H7 (cell line): ENCODE data around the gene USP48. TPM values are rescaled to one million over a fixed set of nuclear protein-coding genes. Genes with fewer than 3 reads are reported as not detected.
A peak's percentile ranks its signal among the peaks of the same experiment; 100 is the strongest.
"Not testable (repeated sequence)": the region's sequence is repeated elsewhere in the genome, so short reads cannot be mapped to it uniquely, and the experiment has no call there.

Experiments
- DNase-seq: peaks from one replicate; pipeline ENCODE4 v3.0.0; 2012
- H3K27me3 ChIP-seq: 2 replicates; pipeline ENCODE4 v1.6.0; 2011; ENCODE audit warnings: mild to moderate bottlenecking, low read length; ENCODE audit not compliant: control insufficient read depth, insufficient read depth
- H3K36me3 ChIP-seq: replicated peaks from 2 replicates; pipeline ENCODE4 v1.5.1; 2011; ENCODE audit warnings: low read length; ENCODE audit not compliant: control insufficient read depth, insufficient read depth
- H3K4me3 ChIP-seq: 2 replicates; pipeline ENCODE4 v1.5.1; 2011; ENCODE audit warnings: low read depth, mild to moderate bottlenecking, control low read depth, low read length, moderate library complexity; ENCODE audit not compliant: insufficient read depth
- total RNA-seq: library from RNA; depleted of rRNA; stranded (reverse); fragments of >200 nt; shearing (Covaris generic); gene quantifications from 2 replicates; pipeline ENCODE4 v1.2.3, GENCODE V29; 2014

USP48 gene
- total RNA-seq, 1 experiment from 2014 or later: 37.1 TPM

DNA sequence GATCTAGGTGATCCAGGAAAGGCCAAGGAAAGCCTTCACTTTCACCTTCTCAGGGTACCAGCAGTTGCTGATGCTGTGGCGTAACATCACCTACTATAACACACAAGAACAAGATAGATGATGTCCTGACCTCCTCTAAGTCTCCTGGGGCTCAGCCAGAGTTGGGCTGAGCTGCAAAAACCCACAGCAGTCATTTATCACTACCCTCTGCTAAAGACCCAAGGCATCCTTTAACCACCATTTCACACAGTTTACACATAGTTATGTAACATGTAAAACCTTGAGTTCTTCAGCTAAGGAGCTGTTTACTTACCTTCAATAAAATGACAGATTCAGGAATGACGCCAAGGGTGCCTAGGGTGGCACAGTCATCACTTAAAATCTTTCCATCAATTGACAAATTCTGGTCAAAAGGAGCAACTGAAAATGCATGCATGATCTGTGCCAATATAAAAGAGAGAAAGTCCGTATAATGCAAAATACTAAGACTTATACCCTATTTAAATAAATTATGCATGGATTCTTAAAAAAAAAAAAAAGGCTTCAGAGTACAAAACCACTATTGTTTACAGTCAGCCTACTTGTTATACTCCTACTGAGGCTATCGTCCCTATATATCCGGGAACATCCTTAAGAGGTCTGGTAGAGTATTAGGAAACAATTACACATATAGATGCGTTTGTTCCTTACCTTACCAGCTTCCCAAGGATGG lies 93.1 kb downstream of the USP48 start:
- Histone ChIP-seq H3K36me3 (peaks cover 22% of the 10 kb centered on the region), H3K4me3 (no peak overlapping the region)
- no peak for DNase-seq

DNA sequence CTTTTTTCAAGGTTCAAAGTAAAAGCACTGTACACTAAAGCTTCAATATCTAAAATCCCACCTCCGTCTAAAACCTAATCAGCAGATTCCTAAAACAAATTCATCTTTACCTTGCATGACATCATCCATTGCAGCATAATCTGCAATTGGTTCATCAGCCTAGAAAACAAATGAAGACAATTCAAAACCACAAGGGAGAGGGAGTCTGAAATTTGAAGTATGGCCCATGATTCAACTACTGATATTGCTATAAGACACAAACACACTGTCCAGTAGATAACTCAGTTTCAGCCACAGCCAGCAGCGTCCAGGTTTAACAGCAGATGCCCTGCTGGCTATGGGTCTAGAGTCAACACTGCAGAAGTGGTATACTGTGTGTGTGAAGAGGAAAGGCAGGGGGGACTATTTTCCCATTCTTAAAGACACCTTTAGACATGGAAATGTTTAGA lies 95.8 kb downstream of the USP48 start:
- no peak for DNase-seq
- Histone ChIP-seq H3K27me3 (no peaks in the 10 kb centered on the region), H3K4me3 (no peak overlapping the region), H3K36me3 (peaks cover 14% of the 10 kb centered on the region)

More for the DNA sequence above, 93.1 kb downstream of the USP48 start:
- no peaks in the 10 kb centered on the region for H3K27me3 ChIP-seq

DNA sequence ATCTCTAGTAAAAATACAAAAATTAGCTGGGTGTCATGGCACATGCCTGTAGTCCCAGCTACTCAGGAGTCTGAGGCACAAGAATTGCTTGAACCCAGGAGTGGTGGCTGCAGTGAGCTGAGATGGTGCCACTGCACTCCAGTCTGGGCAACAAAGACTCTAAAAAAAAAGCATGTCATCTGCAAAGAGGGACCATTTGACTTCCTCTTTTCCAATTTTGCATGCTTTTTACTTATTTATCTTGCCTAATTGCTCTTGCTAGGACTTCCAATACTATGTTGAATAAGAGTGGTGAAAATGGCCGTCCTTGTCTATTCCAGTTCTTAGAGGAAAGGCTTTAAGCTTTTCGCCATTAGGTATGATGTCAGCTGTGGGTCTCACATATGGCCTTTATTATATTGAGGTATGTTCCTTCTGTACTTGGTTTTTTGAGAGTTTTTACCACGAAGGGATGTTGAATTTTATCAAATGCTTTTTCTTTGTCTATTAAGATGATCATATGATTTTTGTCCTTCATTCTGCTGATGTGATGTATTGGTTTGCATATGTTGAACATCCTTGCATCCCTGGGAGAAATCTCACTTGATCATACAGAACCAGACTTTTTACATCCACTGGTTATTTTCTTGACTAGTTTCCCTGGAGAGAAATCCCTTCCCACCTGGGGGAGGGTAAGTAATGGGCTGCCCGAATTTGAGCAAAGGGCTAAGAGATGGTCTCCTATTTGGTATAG lies 96.8 kb downstream of the USP48 start:
- no peak overlapping the region for H3K4me3 ChIP-seq
- H3K36me3 ChIP-seq: peaks cover 14% of the 10 kb centered on the region
- DNase-seq: no peak
- H3K27me3 ChIP-seq: no peaks in the 10 kb centered on the region

DNA sequence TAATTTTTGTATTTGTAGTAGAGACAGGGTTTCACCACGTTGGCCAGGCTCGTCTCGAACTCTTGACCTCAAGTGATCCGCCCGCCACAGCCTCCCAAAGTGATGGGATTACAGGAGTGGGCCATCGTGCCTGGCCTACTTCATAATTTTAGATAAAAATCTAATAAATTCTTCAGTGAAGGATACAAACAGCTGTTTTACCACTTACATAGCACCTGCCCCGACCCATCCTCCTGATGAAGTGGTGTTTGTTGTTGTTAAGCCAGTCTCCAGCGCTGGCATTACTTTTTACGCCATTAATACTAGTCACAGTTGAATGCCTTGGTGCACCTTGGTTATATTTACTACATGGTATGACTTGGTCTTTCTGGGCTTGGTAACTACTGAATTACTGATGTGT lies 101.5 kb downstream of the USP48 start:
- Histone ChIP-seq H3K4me3 (no peak overlapping the region), H3K27me3 (no peaks in the 10 kb centered on the region), H3K36me3 (peaks cover 4% of the 10 kb centered on the region)
- DNase-seq: no peak

DNA sequence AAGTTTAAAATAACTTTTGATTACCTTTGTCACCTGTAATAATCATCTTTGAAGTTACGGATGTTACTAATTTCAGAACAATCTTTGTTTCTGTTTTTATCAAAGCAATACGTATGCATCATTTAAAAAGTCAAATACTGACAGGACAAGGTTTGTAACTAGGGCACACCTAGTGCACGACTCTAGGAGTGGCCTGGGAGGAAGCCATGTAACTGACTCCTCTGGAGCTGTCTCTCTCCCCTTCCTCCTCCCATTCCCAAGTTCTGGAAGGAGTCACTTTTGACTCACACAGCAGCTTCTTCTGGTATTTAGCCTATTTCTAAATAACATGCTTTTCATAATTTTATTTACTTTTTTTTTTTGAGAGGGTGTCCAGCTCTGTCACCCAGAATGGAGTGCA lies 102.0 kb downstream of the USP48 start:
- Histone ChIP-seq H3K36me3 (peaks cover 4% of the 10 kb centered on the region), H3K27me3 (no peaks in the 10 kb centered on the region), H3K4me3 (no peak overlapping the region)
- no peak for DNase-seq

DNA sequence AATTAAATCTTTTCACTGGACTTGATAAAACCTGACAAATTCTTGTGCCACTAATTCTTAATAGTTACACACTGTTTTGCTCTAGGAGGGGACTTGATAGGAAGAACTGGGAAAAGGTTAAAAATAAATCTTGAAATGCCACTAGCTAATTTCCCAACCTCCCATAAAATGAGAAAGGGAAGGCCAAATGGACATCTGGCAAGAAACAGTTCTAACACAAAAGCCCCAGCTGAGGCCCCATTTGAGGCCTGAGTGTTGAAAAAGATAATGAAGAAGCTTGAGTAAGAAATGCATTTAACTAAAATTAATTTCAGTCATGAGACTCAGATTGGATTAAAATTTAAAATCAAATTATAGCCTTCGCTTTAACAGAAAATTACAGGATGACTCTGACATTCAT lies 102.6 kb downstream of the USP48 start:
- Histone ChIP-seq H3K36me3 (peaks cover 4% of the 10 kb centered on the region), H3K27me3 (no peaks in the 10 kb centered on the region), H3K4me3 (no peak overlapping the region)
- no peak for DNase-seq

DNA sequence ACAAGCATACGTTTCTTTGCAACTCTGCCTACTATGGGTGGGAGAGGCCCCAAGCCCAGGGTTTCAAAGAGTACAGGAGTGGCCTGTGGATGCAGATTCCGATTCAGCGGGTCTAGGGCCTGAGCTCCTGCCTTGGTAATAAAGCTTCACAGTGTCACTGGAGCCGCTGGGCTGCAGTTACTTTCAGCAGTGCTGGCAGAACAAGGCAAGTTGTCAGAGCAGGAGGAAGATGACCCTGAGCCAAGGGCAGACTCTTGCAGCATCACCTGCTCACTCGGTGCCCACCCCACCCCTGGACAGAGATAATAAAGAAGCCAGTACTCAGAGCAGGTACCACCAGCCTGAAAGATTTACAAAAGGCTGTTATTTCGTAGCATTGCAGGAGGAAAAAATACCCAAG lies 105.8 kb downstream of the USP48 start:
- Histone ChIP-seq H3K36me3 (peaks cover 4% of the 10 kb centered on the region), H3K27me3 (no peaks in the 10 kb centered on the region), H3K4me3 (no peak overlapping the region)
- DNase-seq: no peak

DNA sequence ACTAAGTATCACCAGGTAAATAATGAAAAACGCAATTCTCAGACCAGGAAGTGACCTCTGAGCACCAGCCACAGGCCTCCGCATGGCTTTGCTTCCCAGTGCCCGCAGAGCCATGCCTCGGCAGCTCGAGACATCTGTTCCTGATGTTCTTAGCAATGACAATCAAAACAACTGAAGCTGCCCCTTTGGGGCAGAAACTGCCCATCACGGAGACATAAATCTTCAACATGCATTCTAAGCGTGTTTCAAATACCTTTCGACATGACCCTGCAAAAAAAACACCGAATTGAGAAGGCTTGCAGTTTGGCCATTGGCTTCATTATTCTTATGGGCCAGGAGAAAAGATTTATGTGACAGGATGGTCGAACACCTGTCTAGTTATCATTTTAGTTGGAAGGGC lies 108.0 kb downstream of the USP48 start:
- Histone ChIP-seq H3K36me3 (no peaks in the 10 kb centered on the region; the same call in 1 of the 2 replicates), H3K4me3 (no peak overlapping the region), H3K27me3 (peaks cover 2% of the 10 kb centered on the region; the same call in 1 of the 2 replicates)
- DNase-seq: no peak

DNA sequence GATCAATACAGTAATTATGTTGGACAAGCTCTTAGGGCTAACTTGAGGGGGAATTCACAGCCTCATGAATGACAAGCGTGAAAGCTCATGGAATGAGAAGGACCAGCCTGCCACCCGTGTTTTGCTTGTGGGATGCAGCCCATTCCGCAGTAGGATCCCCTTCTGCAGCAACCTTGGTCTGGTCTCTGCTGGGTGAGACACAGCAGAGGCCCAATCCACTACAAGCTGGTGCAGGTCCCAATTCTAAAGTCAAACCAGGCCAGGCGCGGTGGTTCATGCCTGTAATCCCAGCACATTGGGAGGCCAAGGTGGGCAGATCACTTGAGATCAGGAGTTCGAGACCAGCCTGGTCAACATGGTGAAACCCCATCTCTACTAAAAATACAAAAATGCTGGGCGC lies 109.1 kb downstream of the USP48 start:
- H3K36me3 ChIP-seq, DNase-seq, H3K4me3 ChIP-seq: not testable (repeated sequence)
- H3K27me3 ChIP-seq: peaks cover 10% of the 10 kb centered on the region

DNA sequence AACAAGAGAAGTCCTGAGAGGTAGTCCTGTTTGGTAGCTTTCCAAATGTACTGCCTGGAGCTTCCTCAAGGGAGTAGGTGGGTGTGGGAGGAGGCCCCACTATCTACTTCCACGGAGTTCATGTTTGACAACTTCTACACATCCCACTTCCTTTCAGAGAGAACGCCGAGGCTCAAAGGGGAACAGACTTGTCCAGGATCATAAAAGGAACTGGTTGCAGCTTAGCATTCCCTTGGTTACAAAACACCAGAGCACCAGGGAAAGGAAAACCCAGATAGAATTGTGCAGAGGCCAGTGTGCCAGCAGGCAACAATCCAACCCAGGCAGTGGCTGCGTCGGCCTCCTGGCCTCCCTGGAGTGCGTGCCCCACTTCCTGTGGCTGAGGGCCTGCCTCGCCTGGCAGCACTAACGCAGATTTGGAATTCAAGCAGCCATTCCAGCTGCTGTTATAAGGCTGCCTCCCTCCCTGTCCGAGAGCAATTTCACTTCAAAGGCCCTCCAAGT lies 109.6 kb downstream of the USP48 start:
- peak; percentile 37 for DNase-seq
- H3K36me3 ChIP-seq: no peaks in the 10 kb centered on the region
- H3K4me3 ChIP-seq: no peak overlapping the region
- H3K27me3 ChIP-seq: peaks cover 15% of the 10 kb centered on the region

DNA sequence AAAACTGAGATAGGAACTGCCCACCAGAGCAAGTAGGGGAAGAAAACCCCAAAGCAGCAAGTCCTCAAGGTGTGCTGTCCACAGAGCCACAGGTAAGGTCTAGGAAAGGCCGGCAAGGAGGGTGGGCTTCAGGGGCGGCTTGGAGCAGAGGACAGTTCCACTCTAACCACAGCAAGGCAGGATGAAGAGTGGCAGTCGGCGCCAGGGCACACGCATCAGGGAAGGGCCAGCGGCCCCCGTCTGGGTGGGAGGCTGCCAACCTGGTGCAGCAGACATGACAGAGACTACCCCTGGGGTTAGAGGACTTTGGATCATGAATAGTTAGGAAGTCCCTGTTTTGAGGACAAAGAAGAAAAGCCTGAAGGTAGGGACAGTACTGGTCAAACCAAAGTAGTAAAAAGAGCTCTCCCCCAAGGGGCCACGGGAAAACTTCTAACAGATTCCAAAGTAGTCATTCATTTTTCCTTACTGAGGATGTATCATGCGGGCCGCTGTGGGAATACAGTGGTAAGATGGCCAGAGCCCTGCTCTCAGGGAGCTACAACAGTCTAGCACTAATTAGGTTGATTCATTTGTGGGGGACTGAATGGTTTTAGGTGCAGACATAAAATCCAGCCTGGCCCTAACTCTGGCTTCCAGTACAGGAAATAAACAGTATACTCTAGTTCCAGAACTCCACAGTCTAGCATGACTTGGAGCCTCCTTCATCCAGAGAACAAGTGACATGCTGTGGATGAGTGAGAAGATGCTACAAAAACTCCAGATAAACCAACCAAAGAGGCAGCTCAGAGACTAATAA lies 110.3 kb downstream of the USP48 start:
- no peak overlapping the region for H3K4me3 ChIP-seq
- DNase-seq: peak; percentile 36
- H3K36me3 ChIP-seq: no peaks in the 10 kb centered on the region

DNA sequence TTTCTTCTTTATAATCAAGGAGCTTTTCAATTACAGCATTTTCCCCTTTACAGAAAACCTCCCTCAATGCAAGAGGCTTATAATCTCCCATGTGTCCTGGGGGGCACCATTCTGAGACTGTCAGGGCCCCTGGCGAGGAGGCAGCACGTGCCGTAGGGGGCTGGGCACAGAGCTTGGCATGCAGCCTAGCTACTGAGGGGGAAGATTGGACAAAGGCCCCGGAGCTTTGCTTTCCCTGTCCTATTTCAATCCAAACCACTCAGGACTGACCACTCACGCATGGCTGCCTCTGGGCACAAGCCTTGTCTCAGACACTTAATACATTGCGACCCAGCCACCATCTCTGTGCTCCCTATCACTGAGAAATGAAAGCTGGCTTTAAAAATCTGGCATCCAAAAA lies 111.0 kb downstream of the USP48 start:
- no peak for DNase-seq
- no peaks in the 10 kb centered on the region for H3K36me3 ChIP-seq
- H3K27me3 ChIP-seq: peaks cover 21% of the 10 kb centered on the region
- H3K4me3 ChIP-seq: no peak overlapping the region

More for the DNA sequence above, 110.3 kb downstream of the USP48 start:
- H3K27me3 ChIP-seq: peaks cover 21% of the 10 kb centered on the region

DNA sequence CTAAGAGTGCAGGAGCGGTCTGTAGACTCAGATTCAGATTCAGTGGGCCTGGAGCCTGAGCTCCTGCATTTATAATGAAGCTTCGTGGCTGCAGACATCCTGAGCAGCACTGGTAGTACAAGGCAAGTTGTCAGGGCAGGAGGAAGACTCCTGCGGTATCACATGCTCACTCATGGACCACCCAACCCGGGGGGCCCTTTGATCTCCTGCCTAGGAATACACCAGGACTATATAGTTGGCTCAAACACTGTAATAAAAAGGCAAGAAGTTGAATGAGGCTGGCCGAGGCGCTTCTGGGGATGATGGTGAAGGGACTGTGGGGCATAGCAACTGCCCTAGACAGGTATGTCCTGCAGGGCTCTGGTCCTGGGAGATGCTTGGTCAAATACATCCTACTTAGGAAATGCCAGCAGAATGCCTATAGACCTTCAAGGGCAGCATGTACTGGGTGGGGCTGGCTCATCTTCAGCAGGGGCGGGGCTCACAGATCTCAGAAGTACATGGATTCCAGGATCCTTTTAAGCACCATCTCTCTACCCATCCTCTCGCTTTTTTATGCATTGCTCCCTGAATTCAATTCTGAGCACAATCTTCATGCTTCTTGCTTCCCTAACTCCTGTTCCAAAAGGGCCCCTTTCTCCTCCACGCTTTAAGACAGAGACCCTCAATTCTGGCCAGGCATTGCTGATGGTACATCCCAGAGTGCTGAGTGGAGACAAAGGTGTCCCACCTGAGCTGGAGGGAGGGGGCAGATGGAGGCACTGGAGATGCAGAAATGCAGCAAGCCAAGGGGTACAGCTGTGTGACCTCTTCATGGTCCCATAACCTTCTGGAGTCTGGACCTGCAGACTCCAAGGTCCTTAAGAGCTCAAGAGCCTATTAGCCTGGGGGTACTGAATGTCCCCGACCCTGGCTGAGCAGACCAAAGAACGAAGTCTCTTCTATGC lies 111.7 kb downstream of the USP48 start:
- H3K4me3 ChIP-seq: no peak overlapping the region
- H3K36me3 ChIP-seq: no peaks in the 10 kb centered on the region
- DNase-seq: no peak

More for the DNA sequence above, 111.7 kb downstream of the USP48 start:
- peaks cover 21% of the 10 kb centered on the region for H3K27me3 ChIP-seq
